GM18526 (cell line): Measurements from ENCODE around the gene GALNT3.

ENCODE experiments used
- POLR2A ChIP-seq: IDR thresholded peaks from 3 replicates; pipeline ENCODE4 v1.6.1; 2011; ENCODE audit not compliant: insufficient read length; ENCODE audit errors: extremely low read depth

Gene GALNT3

DNA sequence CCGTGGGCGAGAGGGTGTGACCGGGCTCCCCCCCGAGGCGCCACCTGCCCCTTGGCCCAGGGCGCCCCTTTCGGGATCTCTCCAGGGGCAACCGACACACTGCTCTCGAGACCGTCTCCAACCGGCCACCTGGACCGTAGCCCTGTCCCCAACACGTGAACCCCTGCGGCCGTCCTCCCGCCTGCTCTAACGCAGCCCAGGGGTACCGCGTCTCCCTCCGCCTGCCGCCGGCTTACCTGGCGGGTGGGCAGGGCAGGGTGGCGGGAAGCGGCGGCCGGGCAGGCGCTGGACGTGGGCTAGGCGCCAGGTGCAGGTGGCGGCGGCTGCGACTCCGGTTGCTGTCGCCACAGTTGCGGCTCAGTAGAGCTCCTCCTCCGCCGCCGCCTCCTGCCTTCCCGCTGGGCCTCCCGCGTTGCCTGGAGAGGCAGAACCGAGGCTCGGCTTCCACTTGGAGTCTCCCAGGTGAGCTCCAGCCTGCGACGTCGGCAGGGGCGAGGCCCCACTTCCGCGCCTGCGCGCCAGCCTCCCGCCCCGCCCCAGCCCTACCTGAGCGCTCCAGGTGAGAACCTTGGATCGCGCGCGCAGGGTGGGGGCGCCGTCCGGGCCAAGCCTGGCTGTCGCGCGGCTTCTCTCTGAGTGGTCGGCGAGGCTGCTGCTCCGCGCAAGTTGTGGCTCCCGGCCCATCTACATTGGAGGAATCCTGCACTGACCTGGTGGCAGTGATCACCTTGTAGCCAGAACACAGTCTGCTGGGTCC, at the start of gene GALNT3:
GALNT3 (minus strand) TSS at position 469 of the 757 bp plus-strand sequence. CDS start 23,547 bp downstream, outside the sequence.
- no peak for TF ChIP-seq POLR2A

DNA sequence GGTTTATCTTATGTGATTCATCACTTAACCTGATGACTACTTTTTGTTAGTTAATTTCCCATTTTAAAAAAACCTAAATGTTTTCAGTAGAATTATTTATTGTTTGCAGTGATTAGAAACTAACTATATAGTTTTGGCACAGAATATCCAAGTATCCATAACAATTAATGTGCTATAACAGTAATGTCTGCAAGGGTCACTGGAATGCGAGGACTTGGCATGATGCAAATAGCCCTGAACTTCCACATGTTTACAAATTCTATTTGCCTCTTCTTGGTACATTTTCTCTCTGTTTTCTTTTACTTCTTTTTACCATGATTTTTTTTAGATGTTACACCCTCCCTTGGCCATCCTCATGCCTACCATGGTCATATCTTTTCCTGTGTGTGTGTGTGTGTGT, 49.3 kb upstream of the GALNT3 start:
- TF ChIP-seq POLR2A = no peak

DNA sequence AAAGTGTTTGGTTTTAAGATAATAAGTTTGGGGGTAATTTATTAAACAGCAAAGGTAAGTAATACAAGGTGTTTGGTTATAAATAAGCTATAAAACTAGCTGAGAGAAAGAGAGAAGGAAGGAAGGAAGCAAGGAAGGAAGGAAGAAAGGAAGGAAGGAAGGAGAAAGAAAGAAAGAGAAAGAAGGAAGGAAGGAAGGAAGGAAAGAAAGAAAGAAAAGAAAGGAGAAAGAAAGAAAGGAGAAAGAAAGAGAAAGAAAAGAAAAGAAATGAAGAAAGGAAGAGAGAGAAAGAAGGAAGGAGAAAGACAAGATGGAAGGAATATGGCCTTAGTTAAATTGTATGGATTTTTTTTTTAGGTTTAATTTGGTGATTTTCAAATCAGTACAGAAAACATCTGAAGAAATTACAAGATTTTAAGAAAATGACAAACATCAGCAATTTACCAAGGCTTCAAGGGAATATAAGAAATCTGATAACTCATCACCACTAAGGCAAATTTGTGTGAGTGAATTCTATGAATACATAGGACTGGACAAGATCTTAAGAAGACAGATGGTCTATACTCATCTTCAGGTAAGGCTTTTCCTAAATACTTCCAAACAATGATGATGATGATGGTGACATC, 46.4 kb upstream of the GALNT3 start:
- TF ChIP-seq POLR2A = no peak

DNA sequence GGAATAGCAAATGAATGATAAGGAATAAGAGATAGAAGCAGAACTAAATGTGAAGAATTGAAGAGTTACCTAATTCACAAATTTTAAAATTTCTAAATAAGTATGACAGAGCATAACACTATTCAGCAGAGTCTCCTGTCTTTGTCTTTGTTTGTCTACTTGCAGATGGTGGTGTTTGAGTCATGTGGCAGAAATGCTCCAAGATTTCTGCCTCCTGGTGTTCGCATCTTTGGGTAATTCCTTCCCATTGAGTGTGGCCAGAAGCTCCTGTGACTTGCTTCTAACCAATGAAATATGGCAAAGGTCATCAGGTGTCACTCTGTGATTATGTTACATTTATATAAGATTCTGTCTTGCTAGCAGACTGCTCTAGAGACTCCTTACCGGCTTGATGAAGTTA, 45.6 kb upstream of the GALNT3 start:
- TF ChIP-seq POLR2A = no peak

DNA sequence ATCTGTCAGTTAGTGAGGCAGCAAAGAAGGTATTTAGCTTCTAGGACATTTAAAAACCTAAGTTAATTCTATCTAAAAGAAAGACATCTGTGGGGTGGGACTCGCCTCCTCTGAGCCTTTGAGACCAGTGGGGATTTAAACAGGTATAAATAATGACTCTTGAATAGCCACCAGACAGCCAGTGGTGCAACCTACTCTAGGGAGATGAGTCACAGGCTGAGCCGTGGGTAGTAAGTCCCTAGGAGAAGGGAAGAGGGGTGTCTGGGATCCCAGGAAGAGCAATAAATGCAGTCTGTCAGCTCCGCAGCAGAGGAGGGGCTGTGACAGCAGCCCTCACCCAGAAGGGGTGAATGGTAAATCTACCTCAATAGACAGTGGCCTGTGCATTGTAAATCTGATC, 43.1 kb upstream of the GALNT3 start:
- TF ChIP-seq POLR2A = no peak

DNA sequence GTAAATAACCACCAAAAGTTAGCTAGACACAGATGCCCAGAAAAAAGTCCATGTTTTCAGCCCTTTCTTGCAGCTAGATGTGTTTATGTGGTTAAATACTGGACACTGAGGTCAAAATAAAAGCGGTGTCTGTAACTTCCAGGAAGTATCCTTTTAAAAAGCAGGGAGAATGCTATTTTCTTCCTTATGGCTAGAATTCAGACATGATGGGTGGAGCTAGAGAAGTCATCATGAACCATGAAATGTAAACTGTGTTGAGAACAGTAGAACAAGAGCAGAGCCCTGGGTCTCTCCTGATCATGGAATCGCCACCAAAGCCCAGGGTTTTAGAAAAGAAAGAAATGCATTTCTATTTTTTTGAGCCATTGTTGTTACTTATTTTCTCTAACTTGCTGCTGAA, 41.3 kb upstream of the GALNT3 start:
- no peak for TF ChIP-seq POLR2A

DNA sequence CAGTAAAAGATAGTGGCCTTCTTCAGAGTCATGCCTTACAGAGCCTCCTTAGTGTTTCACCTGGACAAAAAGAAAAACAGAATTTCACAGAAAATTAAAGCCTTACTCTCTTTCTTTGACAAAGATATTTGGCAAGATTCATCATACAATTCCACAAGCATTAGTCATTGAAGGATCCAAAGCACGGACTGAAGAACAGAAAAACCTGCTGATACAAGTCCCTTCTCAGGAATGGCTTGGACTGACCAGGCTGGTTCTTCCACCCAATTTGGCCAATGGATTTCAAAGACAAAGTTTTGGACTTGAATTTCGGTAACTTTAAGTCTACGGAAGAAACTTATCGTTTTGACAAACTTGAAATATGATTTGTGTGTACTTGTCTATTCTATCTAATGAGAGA, 39.1 kb upstream of the GALNT3 start:
- no peak for TF ChIP-seq POLR2A

DNA sequence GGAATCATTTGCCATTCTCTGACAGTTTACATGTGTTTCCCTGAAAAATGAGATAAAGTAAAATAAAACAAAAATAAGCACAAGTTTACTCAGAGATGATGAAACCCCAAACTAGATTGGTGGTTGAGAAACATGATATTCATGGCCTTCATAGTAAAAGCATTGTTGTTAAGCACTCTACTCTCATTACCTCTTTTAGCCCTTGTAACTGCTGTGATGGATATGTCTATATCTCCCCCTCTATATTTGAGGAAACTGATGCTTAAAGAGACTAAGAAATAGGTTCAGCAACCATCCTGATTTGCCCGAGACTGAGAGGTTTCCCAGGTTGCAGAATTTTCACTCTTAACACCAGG, 33.9 kb upstream of the GALNT3 start:
- TF ChIP-seq POLR2A = no peak

DNA sequence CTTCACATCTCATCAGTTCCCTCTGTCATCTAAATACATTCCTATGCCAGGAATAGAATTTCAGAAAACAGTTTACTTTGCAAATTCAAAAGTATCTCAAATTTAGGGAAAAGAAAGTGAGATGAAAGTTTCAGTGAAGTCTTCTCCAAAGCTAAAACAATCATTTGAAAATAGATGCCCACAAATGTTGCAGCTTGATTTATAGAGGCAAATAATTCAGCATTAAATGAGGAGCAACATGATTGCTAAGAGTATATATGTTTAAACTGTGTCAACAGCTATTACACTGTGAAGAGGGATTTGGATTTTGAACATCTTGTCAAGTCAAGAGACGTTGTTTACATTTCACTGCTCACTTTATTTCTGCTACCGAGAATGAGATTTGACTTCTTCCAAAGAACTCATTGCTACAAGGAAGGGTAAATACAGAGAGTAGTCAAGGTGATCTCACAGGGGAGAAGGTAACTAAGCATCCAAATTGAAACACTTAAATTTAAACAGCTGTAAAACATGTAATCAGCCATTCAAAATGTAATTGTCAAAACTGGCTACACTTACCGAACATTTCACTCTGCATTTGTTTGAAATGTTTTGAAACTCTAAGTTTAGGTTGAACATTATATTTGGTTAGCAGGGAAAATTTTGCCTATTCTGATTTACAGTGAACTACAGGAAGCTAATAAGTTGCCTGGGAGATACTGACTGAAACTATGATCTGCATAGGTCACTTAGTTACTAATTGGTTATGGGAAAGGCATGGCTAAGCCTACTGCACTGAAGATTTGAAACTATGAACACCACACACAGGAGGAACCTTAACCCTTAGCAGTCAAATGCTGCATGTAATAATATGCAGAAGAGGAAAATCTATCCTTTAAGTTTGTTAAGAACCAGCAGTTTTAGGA, 33.2 kb upstream of the GALNT3 start:
- no peak for TF ChIP-seq POLR2A

DNA sequence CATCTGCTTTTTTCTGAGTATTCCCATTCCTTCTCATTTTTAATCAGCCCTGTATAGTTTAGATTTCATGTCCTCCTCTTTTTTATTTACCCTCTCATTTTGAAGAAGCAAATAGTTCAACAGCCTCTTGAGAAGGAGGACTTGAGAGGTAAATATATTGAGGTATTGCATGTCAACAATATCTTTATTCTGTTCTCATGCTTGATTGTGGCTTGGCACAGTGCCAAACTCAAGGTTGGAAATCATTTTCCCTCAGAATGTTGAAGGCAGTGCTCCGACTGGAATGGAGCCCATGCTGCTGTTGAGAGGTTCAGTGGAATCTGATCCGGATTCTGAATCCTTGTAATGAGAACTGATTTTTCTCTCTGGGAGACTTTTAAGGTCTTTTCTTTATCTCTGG, 31.0 kb upstream of the GALNT3 start:
- no peak for TF ChIP-seq POLR2A

DNA sequence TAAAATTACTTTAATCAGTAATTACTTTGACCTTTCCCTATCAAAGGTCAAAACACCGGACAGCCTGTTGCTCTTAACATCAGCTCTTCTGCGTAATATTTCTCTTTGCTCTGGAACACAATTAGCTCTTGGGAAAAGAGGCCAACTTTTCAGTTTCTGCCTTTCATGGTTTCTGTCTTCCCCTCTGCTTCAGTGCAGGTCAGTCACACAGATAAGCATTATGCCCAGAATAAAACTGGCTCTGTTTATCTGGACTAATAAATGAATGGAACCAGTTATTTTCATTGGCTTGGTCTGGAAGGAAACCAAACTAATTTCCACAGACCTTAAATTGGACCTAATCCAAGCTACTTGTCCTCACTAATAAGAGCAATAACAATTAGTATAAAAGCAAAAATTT, 26.2 kb upstream of the GALNT3 start:
- no peak for TF ChIP-seq POLR2A

DNA sequence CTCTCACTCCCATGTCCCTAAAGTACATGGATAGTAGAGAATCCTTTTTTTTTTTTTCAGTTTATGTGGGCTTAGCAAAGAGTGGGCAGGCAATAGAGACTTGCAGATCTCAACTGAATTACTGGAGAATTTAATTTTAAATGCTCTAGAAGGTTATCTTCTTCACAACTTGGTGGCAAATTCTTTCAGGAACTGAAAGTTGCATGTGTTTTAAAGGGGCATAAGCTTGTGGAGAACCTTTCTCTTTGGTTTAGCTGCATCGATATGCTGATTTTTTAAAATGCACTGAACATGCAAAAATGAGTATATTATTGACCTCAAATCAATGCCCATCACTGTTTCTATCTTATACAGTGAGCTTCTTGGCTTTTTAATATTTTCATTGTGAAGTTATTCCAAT, 24.9 kb upstream of the GALNT3 start:
- TF ChIP-seq POLR2A = no peak

DNA sequence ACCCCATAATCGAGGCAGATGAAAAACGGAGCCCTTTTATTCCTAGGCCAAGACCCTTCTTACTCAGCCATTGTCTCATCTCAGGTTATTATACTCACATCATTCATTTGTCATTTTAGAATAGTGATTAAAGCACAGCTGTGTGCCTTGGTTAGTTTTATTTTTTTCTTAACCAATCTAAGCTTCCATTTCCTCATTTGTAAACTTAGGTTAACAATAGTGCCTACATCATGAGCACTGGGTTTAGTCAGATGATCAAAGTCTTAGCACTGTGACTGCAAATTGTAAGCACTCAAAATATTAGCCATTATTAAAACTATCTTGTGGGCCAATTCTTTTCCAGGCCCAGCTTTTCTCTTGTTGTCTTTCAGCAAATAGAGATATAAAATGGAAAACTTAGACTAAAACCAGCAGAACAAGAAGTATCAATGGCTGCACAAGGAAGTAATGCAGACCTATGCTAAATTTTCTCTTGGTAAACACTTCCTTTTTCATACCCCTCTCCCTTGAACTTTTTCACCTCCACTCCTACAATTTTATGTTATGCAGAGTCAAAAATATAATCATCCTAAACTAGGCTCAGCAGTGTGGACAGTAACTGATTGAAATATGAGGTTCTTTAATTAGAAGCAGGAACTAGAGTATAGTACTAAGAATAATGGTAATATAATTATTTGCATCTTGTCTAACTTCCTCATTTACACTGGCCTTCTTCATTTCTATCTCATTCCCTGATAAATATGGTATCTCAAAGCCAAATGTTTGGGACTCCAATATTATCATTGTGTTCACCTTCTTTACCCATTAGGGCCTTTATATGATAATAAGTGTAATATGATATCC, 21.5 kb upstream of the GALNT3 start:
- TF ChIP-seq POLR2A = no peak

DNA sequence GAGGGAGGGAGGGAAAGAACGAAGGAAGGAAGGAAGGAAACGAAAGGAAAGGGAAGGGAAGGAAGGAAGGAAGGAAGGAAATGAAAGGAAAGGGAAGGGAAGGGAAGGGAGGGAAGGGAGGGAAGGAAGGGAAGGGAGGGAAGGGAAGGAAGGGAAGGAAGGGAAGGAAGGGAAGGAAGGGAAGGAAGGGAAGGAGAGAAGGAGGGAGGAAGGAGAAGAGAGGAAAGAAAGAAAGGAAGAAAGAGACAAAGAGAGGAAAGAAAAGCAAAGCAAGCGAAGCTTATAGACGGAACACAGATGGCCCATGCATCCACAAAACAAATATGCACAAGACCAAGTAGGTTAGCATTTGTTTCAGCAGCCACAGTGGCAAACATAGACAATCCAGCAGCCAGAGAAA, 20.4 kb upstream of the GALNT3 start:
- no peak for TF ChIP-seq POLR2A
